ENCODE data around the gene ATP5MK.

DNA sequence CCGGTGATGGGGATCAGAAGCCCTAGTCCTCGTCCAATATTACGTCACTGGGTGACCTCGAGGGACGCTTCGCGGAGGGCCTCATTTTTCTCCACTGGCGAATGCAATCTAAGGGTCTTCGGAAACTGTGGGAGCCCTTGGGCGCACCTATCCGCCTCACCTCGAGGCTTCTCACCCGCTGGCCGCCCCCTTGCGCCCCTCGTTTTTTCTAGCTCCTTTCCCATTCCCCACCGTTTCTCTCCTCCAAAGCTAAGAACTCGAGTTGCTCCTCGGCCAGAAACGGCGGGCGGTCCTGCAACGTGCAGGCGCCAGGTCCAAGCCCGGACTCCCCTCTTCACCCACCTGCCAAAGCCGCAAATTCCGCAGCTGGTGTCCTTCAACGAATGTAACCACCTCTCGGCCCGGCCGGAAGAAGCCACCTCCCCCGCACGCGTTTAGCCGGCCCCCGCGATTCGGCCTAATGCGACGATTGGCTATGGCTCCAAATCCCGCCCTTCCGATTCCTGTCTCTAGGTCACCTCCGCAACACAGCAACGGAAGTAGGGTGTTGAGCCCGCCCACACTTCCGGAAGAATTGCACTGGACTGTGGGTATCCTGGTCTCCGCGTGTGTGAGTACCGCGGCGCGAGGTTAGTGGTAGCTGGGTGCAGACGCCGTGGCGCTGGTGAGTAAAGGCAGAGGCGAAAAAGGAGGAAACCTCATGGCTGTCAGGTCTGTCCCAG lies at the start of gene ATP5MK, which contains the start of gene PDCD11:
- TF ChIP-seq POLR2A (IDR thresholded peaks at IDR 0.05; ENCODE audit: low read length), result peak; percentile 91
- TF ChIP-seq GATA1 (IDR thresholded peaks at IDR 0.05; ENCODE audit: low read depth, low read length), result no peak

Measured in erythroblast (primary cell).